ENCODE measurements around the gene KRT28.
"Not testable (repeated sequence)": the region's sequence is repeated elsewhere in the genome, so short reads cannot be mapped to it uniquely, and the experiment has no call there.

KRT28 gene

DNA sequence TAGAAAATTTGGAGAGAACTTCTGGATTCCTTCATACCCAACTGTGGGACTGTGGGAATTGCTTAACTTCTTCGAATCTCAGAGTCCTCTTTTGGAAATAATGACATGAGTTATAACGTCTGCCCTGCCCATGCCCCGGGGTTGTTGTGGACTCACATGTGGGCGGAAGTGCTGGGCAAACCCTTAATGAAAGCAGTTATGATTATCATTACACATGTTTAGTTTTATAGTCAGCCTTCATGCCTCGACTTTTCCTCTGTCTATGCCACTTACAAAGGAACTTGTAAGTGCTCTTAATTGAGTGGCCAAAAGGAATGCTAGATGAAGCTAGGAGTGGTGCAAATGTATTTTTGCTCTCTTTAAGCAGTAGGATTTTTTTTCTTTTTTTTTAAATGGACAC lies 21.3 kb downstream of the KRT28 start:
- DNase-seq, result no peak

GRCh38 chr17:40777971-40778370 lies 21.8 kb downstream of the KRT28 start:
- DNase-seq, result no peak

DNA sequence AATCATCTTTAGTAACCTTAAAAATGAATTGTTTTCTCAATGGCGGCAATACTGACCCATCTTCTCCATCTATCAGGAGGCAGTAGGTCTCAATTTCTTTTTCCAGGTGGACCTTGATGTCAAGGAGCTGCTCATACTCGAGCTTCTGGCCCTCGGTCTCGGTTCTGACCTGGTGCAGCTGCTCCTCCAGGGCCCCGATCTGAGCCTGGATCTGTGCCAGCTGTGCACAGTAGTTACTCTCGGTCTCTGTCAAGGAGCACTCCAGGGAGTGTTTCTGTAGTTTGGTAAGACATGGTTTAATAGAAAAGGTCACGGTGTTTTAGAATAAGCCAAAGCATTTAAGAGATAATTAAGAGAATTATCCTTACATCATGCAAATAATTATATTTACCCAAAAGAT lies 22.3 kb downstream of the KRT28 start:
- DNase-seq, result no peak

- no peak for DNase-seq
These were observed 23.8 kb downstream of the KRT28 start for GRCh38 chr17:40775945-40776344.

GRCh38 chr17:40772101-40772500 lies 27.7 kb downstream of the KRT28 start, which contains the start of gene KRT26:
KRT26 (minus strand) TSS chr17:40772201; CDS start chr17:40772113, 88 bp downstream.
- DNase-seq, result no peak

- no peak for DNase-seq
These were observed 34.1 kb downstream of the KRT28 start for GRCh38 chr17:40765657-40766056.

DNA sequence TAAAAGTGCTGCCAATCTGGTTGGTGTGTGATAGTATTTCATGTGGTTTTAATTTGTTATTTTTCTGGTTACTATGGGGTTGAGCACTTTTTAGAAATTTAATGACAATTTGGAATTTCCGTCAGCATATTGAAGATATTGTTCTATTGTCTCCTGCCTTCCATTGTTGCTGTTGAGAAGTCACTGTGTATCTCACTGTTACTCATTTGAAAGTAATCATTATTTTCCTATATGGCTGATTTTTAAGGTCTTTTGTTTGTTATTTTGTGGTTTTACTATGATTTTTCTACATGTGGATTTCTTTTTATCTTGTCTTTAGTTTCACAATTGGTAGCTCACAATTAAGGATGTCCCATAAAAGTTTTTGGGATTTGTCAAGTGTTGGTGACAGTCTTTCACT lies 36.0 kb downstream of the KRT28 start:
- no peak for DNase-seq

DNA sequence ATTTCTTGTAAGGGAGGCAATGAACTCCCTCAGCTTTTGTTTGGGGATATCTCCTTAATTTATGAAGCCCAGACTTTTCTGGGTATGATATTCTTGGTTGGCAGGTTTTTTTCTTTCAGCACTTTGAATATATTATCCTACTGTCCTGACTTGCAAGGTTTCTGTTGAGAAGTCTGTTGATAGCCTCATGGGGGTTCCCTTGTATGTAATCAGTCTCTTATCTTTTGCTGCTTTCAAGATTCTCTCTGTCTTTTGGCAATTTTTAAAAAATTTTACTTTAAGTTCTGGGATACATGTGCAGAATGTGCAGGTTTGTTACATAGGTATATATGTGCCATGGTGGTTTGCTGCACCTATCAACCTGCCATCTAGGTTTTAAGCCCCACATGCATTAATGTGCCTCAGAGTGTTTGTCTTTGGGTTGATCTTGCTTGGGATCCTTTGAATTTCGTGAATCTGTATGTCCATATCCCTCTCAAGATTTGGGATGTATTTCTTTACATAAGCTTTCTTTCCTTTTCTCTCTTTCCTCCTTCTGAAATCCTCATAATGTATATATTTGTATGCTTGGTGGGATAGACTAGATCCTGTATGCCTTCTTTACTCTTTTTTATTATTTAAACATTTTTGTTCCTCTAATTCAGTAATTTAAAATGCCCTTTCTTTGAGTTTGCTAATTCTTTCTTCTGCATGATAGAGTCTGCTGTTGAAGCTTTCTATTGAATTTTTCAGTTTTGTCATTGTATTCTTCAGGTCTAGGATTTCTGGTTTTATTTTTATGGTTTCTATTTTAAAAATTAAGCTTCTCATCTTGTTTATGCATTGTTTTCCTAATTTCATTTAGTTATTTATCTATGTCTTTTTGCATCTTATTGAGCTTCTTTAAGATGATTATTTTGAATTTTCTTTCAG lies 39.4 kb downstream of the KRT28 start:
- DNase-seq, result no peak

DNA sequence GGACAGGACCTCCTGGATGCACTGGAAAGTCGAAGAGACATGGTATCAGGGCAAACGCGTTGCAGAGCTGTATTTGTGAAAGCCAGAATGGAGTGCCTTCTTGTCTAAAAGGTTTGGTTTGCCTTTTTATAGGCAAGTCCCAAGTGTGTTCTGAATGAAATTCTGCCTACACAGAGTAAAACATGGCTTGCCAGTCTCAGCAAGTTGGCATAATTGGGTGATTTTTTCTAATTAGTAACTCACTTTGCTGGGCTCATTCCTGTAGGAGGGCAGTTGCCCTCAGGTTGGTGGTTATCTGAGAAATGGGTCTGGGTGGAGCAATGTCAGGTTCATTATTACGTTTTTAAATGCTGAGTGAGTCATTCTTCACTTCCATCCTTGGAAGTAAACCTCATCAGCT lies 44.5 kb downstream of the KRT28 start, which contains the start of gene KRT25:
Gene KRT25 (minus strand): TSS at position 101 of the 400 bp plus-strand sequence. CDS start 60 bp downstream, at position 41.
- no peak for DNase-seq

DNA sequence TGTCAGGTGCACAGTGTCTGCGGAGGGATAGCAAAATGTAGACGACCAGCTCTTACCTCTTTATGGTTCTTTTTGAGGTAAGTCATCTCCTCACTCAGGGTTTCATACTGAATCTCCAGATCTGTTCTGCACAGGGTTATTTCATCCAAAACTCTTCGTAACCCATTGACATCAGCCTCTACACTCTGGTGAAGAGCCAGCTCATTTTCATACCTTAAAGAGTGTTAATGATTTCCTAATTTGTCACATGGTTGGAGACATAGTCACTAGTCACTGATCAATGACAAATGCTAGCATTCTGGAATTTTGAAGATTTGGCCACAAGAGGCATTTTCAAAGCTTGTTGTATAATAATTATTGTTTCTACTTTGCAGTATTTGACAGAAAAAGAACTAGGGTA lies 46.0 kb downstream of the KRT28 start:
- no peak for DNase-seq

DNA sequence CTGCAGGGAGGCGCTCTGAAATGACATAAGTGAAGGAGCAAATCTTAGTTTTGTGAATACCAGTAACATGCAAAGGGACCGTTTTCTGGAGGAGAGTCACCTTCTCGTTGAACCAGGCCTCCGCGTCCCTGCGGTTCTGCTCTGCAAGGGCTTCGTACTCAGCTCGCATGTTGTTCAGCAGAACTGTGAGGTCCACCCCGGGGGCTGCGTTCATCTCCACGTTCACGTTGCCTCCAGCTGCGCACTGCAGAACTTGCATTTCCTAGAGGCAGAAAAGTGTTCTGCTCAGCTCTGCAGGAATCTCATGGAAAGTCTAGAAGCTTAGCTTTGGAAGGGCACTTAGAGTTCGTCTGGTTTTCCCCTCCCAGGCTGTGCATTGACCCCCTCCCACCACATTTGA lies 48.7 kb downstream of the KRT28 start:
- no peak for DNase-seq

- no peak for DNase-seq
These were observed 49.4 kb downstream of the KRT28 start for GRCh38 chr17:40750391-40750790.

DNA sequence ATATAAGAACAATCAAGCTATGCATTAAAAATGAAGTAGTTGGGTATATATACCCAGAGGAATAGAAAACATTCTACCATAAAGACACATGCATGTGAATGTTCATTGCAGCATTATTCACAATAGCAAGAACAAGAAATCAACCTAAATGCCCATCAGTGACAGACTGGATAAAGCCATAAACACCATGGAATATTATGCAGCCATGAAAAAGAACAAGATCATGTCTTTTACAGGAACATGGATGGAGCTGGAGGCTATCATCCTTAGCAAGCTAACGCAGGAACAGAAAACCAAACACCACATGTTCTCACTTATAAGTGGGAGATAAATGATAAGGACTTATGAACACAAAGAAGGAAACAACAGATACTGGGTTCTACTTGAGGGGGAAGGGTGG lies 51.1 kb downstream of the KRT28 start:
- DNase-seq, result not testable (repeated sequence)
